Measurements from ENCODE around the gene ACTN4. TPM values are rescaled to one million over a fixed set of nuclear protein-coding genes. Genes with fewer than 3 reads are reported as not detected.
"Not testable (repeated sequence)": the region's sequence is repeated elsewhere in the genome, so short reads cannot be mapped to it uniquely, and the experiment has no call there.

Gene ACTN4
- 100 to 1,000 TPM; 661 to 878 TPM for total RNA-seq
- long read RNA-seq, donor 1, full-length matches to known transcripts: 4 of 36 reads
- long read RNA-seq, donor 1, partial matches to known transcripts: 14 of 36 reads
- long read RNA-seq, donor 1, other reads (novel, unspliced or antisense): 18 of 36 reads
- long read RNA-seq, donor 2, full-length matches to known transcripts: 15 of 77 reads
- long read RNA-seq, donor 2, partial matches to known transcripts: 45 of 77 reads
- long read RNA-seq, donor 2, other reads (novel, unspliced or antisense): 17 of 77 reads

- intact Hi-C loops (cut with DNase I): loop anchor here in 1 of 2 donors (5.0 to 10.0 kb wide), 2 partner anchors 187 to 205 kb away; partner anchors contain the start of gene ECH1
- DNase-seq (ENCODE audit: low spot score): peak; percentile 100
These were observed at the start of gene ACTN4 for GRCh38 chr19:38647368-38647965. TSS of gene ACTN4 (plus strand) at chr19:38647649. CDS start at chr19:38647746, 97 bp downstream.

- intact Hi-C loops (cut with DNase I): no loop called here
- no peak for DNase-seq (ENCODE audit: low spot score)
These were observed 47.7 kb upstream of the ACTN4 start for GRCh38 chr19:38599722-38600121.

GRCh38 chr19:38602856-38603255 is 44.6 kb upstream of the ACTN4 start:
- intact Hi-C loops (cut with DNase I): not testable (repeated sequence)

GRCh38 chr19:38606131-38606530 is 41.3 kb upstream of the ACTN4 start:
- DNase-seq (ENCODE audit: low spot score): no peak
- intact Hi-C loops (cut with DNase I): no loop called here

More at GRCh38 chr19:38602856-38603255, 44.6 kb upstream of the ACTN4 start:
- not testable (repeated sequence) for DNase-seq (ENCODE audit: low spot score)

GRCh38 chr19:38614289-38614688 is 33.2 kb upstream of the ACTN4 start:
- intact Hi-C loops (cut with DNase I): no loop called here
- DNase-seq (ENCODE audit: low spot score): no peak

GRCh38 chr19:38615007-38615581 is 32.4 kb upstream of the ACTN4 start:
- DNase-seq (ENCODE audit: low spot score): no peak
- intact Hi-C loops (cut with DNase I): loop anchor here in 1 of 2 donors (1.0 kb wide), 1 partner anchor 123 kb away; no protein-coding TSS in a partner anchor

- intact Hi-C loops (cut with DNase I): no loop called here
- DNase-seq (ENCODE audit: low spot score): no peak
These were observed 31.2 kb upstream of the ACTN4 start for GRCh38 chr19:38616265-38616664.

- no peak for DNase-seq (ENCODE audit: low spot score)
- intact Hi-C loops (cut with DNase I): no loop called here
These were observed 30.1 kb upstream of the ACTN4 start for GRCh38 chr19:38617283-38617763.

- intact Hi-C loops (cut with DNase I): no loop called here
- DNase-seq (ENCODE audit: low spot score): no peak
These were observed 29.5 kb upstream of the ACTN4 start, which contains the start of gene MAP4K1 for GRCh38 chr19:38617764-38618589. TSS of gene MAP4K1 (minus strand) at chr19:38617953. CDS start at chr19:38617895, 58 bp downstream.

GRCh38 chr19:38618590-38619360 is 28.7 kb upstream of the ACTN4 start, which contains the start of gene EIF3K:
TSS of gene EIF3K (plus strand) at chr19:38619188. CDS start at chr19:38619269, 81 bp downstream.
- intact Hi-C loops (cut with DNase I): no loop called here

GRCh38 chr19:38619361-38620174 is 27.9 kb upstream of the ACTN4 start:
- DNase-seq (ENCODE audit: low spot score): no peak
- intact Hi-C loops (cut with DNase I): no loop called here

More at GRCh38 chr19:38618590-38619360, 28.7 kb upstream of the ACTN4 start, which contains the start of gene EIF3K:
- peak; percentile 100 for DNase-seq (ENCODE audit: low spot score)

- DNase-seq (ENCODE audit: low spot score): no peak
These were observed 22.6 kb upstream of the ACTN4 start for GRCh38 chr19:38624822-38625221.

GRCh38 chr19:38626401-38626800 is 21.0 kb upstream of the ACTN4 start:
- intact Hi-C loops (cut with DNase I): no loop called here
- DNase-seq (ENCODE audit: low spot score): no peak

More at GRCh38 chr19:38624822-38625221, 22.6 kb upstream of the ACTN4 start:
- intact Hi-C loops (cut with DNase I): no loop called here

GRCh38 chr19:38629568-38629967 is 17.9 kb upstream of the ACTN4 start:
- intact Hi-C loops (cut with DNase I): no loop called here
- no peak for DNase-seq (ENCODE audit: low spot score)

- DNase-seq (ENCODE audit: low spot score): not testable (repeated sequence)
- intact Hi-C loops (cut with DNase I): loop anchor here (5.0 to 10.0 kb wide), 2 partner anchors 114 to 226 kb away; partner anchors contain the start of gene FAM98C (in 2 of the 2)
These were observed 16.1 kb upstream of the ACTN4 start for GRCh38 chr19:38631301-38631700.

- intact Hi-C loops (cut with DNase I): loop anchor here (5.0 to 10.0 kb wide), 2 partner anchors 115 to 227 kb away; partner anchors contain the start of gene FAM98C (in 2 of the 2)
These were observed 15.5 kb upstream of the ACTN4 start for GRCh38 chr19:38631811-38632475.

More at GRCh38 chr19:38631811-38632475, 15.5 kb upstream of the ACTN4 start:
- DNase-seq (ENCODE audit: low spot score): not testable (repeated sequence)
